PC-9 (cell line): ENCODE data around the gene SYNJ2.

Source experiments
- EZH2 ChIP-seq: fragments of 200-600 bp; sonication (generic); IDR thresholded peaks from 2 replicates; pipeline ENCODE4 v1.8.0; 2017; ENCODE audit warnings: antibody characterized with exemption, low read depth
- TF ChIP-seq, protein P1 (sequence below): fragments of 200-600 bp; sonication (generic); conservative IDR thresholded peaks from 2 replicates; pipeline ENCODE4 v1.6.1; 2017; ENCODE audit warnings: mixed run types, antibody characterized with exemption, mild to moderate bottlenecking, moderate library complexity

DNA sequence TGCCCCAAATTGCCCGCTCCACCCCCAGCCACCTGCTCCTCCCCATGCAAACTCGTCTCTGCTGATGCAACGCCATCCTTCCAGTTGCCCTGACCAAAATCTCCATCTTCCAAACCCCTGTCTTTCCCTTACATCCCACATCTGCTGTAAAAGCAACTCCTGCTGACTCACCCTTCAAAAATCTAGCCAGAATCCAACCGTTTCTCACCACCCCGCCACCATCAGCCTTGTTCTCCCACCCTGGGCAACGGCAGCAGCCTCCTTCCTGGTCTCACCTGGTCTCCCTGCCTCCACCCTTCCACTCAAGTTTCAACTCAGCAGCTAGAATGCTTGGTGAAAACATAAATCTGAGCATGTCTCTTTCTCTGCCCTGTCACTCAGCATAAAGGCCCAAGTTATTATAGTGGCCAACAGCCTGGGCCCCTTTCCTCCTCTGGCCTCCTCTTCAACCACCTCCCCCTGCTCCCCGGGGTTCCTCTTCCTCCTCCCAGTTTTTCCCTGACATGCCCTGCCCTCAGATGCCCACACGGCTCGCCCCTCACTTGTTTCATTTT, 7.2 kb upstream of the SYNJ2 start:
- TF ChIP-seq, protein P1, sequence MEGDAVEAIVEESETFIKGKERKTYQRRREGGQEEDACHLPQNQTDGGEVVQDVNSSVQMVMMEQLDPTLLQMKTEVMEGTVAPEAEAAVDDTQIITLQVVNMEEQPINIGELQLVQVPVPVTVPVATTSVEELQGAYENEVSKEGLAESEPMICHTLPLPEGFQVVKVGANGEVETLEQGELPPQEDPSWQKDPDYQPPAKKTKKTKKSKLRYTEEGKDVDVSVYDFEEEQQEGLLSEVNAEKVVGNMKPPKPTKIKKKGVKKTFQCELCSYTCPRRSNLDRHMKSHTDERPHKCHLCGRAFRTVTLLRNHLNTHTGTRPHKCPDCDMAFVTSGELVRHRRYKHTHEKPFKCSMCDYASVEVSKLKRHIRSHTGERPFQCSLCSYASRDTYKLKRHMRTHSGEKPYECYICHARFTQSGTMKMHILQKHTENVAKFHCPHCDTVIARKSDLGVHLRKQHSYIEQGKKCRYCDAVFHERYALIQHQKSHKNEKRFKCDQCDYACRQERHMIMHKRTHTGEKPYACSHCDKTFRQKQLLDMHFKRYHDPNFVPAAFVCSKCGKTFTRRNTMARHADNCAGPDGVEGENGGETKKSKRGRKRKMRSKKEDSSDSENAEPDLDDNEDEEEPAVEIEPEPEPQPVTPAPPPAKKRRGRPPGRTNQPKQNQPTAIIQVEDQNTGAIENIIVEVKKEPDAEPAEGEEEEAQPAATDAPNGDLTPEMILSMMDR: no peak
- TF ChIP-seq EZH2: no peak
